ENCODE results near the gene DUSP8. TPM values are rescaled to one million over a fixed set of nuclear protein-coding genes. Genes with fewer than 3 reads are reported as not detected.
"Not testable (repeated sequence)": the region's sequence is repeated elsewhere in the genome, so short reads cannot be mapped to it uniquely, and the experiment has no call there.

Gene DUSP8
- total RNA-seq, 4 donors from 2014 or later = 13.3 to 31.8 (median 19.8) TPM

DNA sequence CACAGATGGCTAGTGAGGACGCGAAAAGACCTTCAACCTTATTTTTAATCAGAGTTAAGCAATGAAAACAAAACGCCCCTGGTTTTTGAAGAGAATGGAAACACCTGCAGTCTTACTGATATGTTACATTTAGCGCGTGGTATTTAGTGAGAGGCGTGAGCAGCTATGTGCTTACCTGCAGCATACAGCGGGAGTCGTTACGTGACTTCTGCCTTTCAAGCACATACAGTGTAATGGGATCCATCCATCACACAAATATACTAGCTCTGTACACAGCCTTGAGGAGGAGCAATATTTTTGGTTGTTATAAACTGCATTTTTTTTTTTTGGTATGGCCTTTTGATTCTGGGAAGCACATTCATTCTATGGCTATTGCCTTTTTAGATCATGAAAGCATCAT is 20.6 kb upstream of the DUSP8 start:
- Histone ChIP-seq H3K9me3 (no peaks in the 10 kb centered on the region), H3K4me3 (no peak overlapping the region), H3K4me1 (peaks cover 8 to 30% (median 11%) of the 10 kb centered on the region in 4 donors), H3K27me3 (peaks cover 25% of the 10 kb centered on the region), H3K36me3 (no peaks in the 10 kb centered on the region), H3K27ac (no peak overlapping the region)
- intact Hi-C loops (cut with DNase I; ENCODE audit: low total_unique reads) (no loop called here), in situ Hi-C loops (cut with MboI; ENCODE audit: low pct_ligation_motif_present in 1 of 4, low pct_unique_long_range_greater_than_20kb in 1 of 4, low sequenced_read_pairs in 3 of 4) (no loop called here)
- no peak for DNase-seq
- no peak for TF ChIP-seq EP300 (IDR thresholded peaks at IDR 0.05; ENCODE audit: low read depth)
- TF ChIP-seq, protein P1, sequence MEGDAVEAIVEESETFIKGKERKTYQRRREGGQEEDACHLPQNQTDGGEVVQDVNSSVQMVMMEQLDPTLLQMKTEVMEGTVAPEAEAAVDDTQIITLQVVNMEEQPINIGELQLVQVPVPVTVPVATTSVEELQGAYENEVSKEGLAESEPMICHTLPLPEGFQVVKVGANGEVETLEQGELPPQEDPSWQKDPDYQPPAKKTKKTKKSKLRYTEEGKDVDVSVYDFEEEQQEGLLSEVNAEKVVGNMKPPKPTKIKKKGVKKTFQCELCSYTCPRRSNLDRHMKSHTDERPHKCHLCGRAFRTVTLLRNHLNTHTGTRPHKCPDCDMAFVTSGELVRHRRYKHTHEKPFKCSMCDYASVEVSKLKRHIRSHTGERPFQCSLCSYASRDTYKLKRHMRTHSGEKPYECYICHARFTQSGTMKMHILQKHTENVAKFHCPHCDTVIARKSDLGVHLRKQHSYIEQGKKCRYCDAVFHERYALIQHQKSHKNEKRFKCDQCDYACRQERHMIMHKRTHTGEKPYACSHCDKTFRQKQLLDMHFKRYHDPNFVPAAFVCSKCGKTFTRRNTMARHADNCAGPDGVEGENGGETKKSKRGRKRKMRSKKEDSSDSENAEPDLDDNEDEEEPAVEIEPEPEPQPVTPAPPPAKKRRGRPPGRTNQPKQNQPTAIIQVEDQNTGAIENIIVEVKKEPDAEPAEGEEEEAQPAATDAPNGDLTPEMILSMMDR (IDR thresholded peaks at IDR 0.05) = no peak
- no peak for TF ChIP-seq POLR2AphosphoS5 (IDR thresholded peaks at IDR 0.05)
- TF ChIP-seq POLR2A (IDR thresholded peaks at IDR 0.05) = no peak
- 84 to 88% methylated on average over 9 of the region's 9 CpGs for WGBS, 2 donors (ENCODE audit: low coverage in 1 of 2)

DNA sequence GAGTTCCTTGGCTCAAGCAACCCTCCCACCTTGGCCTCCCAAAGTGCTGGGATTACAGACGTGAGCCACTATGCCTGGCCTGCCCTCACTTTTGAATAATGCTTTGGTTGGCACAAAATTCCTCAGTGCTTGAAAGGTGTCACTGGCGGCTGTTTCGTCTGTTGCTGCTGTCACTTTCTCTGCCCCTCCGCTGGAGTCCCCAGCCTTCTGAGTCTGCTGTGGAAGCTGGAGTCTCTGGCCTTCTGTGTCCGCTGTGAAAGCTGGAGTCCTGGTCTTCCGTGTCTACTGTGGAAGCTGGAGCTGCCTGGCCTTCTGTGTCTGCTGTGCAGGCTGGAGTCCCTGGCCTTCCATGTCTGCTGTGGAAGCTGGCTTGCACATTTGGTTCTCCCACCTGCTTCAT is 17.9 kb upstream of the DUSP8 start:
- Histone ChIP-seq H3K27me3 (peaks cover 14% of the 10 kb centered on the region), H3K9me3 (no peaks in the 10 kb centered on the region), H3K36me3 (no peaks in the 10 kb centered on the region), H3K27ac (no peak overlapping the region), H3K4me1 (peaks cover 0 to 10% (median 2%) of the 10 kb centered on the region in 4 donors), H3K4me3 (no peak overlapping the region)
- 100% methylated on average over 6 of the region's 6 CpGs; no CpG with 5 or more reads in 1 of the 2 donors for WGBS, 2 donors (ENCODE audit: low coverage in 1 of 2)
- intact Hi-C loops (cut with DNase I; ENCODE audit: low total_unique reads) = loop anchor here (2.0 kb wide), 1 partner anchor 297 kb away; no protein-coding TSS in a partner anchor
- TF ChIP-seq POLR2AphosphoS5 (IDR thresholded peaks at IDR 0.05) (no peak), POLR2A (IDR thresholded peaks at IDR 0.05) (no peak), EP300 (IDR thresholded peaks at IDR 0.05; ENCODE audit: low read depth) (no peak)
- TF ChIP-seq, protein P1 (IDR thresholded peaks at IDR 0.05) = no peak
- in situ Hi-C loops (cut with MboI; ENCODE audit: low pct_ligation_motif_present in 1 of 4, low pct_unique_long_range_greater_than_20kb in 1 of 4, low sequenced_read_pairs in 3 of 4) = no loop called here
- no peak for DNase-seq

DNA sequence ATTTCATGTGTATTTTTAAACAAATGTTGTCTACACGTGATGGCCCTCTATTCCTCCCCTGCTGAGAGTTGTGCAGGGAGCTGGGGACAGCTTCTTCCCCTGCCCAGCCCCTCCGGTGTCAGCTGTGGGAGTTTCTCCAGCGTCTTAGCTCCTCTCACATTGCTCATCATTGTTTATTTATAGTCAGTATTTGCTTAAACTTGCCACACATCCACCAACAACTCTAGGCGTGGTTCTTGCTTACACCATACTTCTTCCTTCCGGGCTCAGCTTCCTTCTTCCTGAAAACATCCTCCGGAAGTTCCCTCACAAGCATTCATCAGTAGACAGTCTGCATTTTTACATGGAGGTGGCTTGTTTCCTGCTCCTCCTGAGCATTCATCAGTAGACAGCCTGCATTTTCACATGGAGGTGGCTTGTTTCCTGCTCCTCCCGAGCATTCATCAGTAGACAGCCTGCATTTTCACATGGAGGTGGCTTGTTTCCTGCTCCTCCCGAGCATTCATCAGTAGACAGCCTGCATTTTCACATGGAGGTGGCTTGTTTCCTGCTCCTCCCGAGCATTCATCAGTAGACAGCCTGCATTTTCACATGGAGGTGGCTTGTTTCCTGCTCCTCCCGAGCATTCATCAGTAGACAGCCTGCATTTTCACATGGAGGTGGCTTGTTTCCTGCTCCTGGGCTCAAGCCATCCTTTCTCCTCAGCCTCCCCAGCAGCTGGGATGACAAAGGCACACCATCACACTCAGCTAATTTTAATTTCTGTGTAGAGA is 17.3 kb upstream of the DUSP8 start:
- DNase-seq; H3K27me3 ChIP-seq; H3K4me3 ChIP-seq; H3K4me1 ChIP-seq; in situ Hi-C loops (cut with MboI; ENCODE audit: low pct_ligation_motif_present in 1 of 4, low pct_unique_long_range_greater_than_20kb in 1 of 4, low sequenced_read_pairs in 3 of 4); H3K27ac ChIP-seq; H3K36me3 ChIP-seq; H3K9me3 ChIP-seq: not testable (repeated sequence)
- 29 to 32% methylated on average over 6 to 8 of the region's 10 CpGs for WGBS, 2 donors (ENCODE audit: low coverage in 1 of 2)
- intact Hi-C loops (cut with DNase I; ENCODE audit: low total_unique reads) = loop anchor here (2.0 kb wide), 1 partner anchor 297 kb away; no protein-coding TSS in a partner anchor

DNA sequence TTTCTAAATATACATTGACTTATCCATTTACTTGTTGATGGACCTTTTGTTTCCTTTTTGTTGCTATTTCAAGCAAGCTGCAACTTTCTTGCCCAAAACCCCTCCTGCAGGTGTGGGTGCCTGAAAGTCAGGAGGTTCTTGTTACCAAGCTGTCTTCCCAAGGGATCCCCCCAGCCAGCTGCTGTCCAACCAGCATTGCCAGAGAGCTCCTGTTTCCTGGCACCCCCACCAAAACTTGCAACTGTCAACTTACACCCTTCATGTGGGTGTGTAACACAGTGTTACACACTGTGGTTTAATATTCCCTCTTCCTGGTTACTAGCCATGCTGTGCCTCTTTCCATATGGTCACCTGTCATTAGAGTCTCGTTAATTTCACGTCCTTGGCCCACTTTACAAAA is 14.6 kb upstream of the DUSP8 start:
- Histone ChIP-seq H3K36me3 (no peaks in the 10 kb centered on the region), H3K27me3 (no peaks in the 10 kb centered on the region), H3K4me1 (peaks cover 0 to 9% (median 2%) of the 10 kb centered on the region in 4 donors), H3K4me3 (no peak overlapping the region), H3K9me3 (no peaks in the 10 kb centered on the region), H3K27ac (no peak overlapping the region)
- TF ChIP-seq POLR2AphosphoS5 (IDR thresholded peaks at IDR 0.05) = no peak
- TF ChIP-seq, protein P1 (IDR thresholded peaks at IDR 0.05) = no peak
- no peak for TF ChIP-seq POLR2A (IDR thresholded peaks at IDR 0.05)
- TF ChIP-seq EP300 (IDR thresholded peaks at IDR 0.05; ENCODE audit: low read depth) = no peak
- no peak for DNase-seq
- intact Hi-C loops (cut with DNase I; ENCODE audit: low total_unique reads) (no loop called here), in situ Hi-C loops (cut with MboI; ENCODE audit: low pct_ligation_motif_present in 1 of 4, low pct_unique_long_range_greater_than_20kb in 1 of 4, low sequenced_read_pairs in 3 of 4) (no loop called here)
- 71 to 73% methylated on average over 2 of the region's 2 CpGs for WGBS, 2 donors (ENCODE audit: low coverage in 1 of 2)

DNA sequence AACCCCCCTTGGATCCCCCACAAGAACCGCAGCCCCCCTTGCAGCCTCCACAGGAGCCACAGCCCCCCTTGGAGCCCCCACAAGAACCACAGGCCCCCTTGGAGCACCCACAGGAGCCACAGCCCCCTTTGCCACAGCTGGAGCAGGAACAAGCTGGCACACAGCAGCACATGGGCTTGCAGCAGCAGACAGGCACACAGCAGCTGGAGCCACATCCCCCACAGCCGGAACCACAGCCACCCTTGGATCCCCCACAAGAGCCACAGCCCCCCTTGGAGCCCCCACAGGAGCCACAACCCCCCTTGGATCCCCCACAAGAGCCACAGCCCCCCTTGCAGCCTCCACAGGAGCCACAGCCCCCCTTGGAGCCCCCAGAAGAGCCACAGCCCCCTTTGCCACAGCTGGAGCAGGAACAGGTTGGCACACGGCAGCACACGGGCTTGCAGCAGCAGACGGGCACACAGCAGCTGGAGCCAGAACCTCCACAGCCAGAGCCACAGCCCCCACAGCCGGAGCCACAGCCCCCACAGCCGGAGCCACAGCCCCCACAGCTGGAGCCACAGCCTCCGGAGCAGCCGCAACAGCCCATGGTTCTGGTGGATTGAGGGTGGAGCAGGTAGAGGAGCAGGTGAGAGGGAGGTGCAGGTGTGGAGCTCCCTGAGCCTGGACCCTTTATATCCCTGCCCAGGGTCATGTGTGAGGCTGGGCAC is 12.7 kb upstream of the DUSP8 start, which contains the start of gene KRTAP5-1:
TSS of gene KRTAP5-1 (minus strand) at position 623 of the 710 bp plus-strand sequence. CDS start at position 589, 34 bp downstream.
- H3K4me3 ChIP-seq; DNase-seq; in situ Hi-C loops (cut with MboI; ENCODE audit: low pct_ligation_motif_present in 1 of 4, low pct_unique_long_range_greater_than_20kb in 1 of 4, low sequenced_read_pairs in 3 of 4); intact Hi-C loops (cut with DNase I; ENCODE audit: low total_unique reads); H3K27ac ChIP-seq; H3K27me3 ChIP-seq; H3K36me3 ChIP-seq; H3K9me3 ChIP-seq; H3K4me1 ChIP-seq: not testable (repeated sequence)
- 50% methylated on average over 7 of the region's 9 CpGs; no CpG with 5 or more reads in 1 of the 2 donors for WGBS, 2 donors (ENCODE audit: low coverage in 1 of 2)

DNA sequence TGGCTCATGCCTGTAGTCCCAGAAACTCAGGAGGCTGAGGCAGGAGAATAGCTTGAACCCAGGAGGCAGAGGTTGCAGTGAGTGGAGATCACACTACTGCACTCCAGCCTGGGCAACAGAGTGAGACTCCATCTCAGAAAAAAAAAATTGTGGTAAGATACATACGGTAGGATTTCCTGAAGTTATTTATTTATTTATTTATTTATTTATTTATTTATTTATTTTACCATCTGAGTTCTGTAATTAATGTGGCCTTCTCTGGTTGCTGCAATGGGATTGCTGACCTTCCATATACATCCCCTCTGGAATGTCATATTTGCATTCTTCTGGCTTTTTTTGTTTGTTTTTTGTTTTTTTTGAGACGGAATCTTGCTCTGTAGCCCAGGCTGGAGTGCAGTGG is 10.8 kb upstream of the DUSP8 start:
- H3K9me3 ChIP-seq; H3K4me3 ChIP-seq; intact Hi-C loops (cut with DNase I; ENCODE audit: low total_unique reads); H3K36me3 ChIP-seq; in situ Hi-C loops (cut with MboI; ENCODE audit: low pct_ligation_motif_present in 1 of 4, low pct_unique_long_range_greater_than_20kb in 1 of 4, low sequenced_read_pairs in 3 of 4); H3K27ac ChIP-seq; H3K4me1 ChIP-seq; DNase-seq; H3K27me3 ChIP-seq: not testable (repeated sequence)
- 75 to 88% methylated on average over 1 to 2 of the region's 2 CpGs for WGBS, 2 donors (ENCODE audit: low coverage in 1 of 2)
